CD1c-positive myeloid dendritic cell (primary cell): ENCODE results near the gene PHF14.

Experiments used
- DNase-seq: peaks from one replicate; pipeline ENCODE4 v3.0.0-alpha.2; 2016; ENCODE audit errors: extremely low spot score

The PHF14 gene

GRCh38 chr7:11082552-11083213, 109.0 kb downstream of the PHF14 start:
- no peak for DNase-seq

- no peak for DNase-seq
These were observed 109.5 kb downstream of the PHF14 start for GRCh38 chr7:11083214-11083568.

- no peak for DNase-seq
These were observed 130.9 kb downstream of the PHF14 start for GRCh38 chr7:11104578-11104977.

DNA sequence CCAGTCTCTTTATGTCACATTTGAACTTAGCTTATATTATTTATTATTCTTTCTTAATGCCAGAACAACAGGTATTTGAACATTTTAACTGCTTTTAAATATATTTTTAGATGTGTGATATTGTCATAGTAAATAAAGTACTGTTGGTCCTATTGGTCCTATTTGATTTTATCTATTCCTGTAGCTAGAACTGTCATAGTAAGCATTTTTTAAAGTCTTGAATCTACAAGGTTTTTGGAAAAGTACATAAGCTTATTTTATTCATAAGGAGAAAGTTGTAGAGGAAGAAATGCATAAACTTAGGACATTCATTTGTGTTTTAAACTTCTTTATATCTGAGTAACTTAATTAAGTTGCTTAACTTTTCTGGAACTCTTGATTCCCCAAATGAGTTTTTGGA, 136.0 kb downstream of the PHF14 start:
- no peak for DNase-seq

DNA sequence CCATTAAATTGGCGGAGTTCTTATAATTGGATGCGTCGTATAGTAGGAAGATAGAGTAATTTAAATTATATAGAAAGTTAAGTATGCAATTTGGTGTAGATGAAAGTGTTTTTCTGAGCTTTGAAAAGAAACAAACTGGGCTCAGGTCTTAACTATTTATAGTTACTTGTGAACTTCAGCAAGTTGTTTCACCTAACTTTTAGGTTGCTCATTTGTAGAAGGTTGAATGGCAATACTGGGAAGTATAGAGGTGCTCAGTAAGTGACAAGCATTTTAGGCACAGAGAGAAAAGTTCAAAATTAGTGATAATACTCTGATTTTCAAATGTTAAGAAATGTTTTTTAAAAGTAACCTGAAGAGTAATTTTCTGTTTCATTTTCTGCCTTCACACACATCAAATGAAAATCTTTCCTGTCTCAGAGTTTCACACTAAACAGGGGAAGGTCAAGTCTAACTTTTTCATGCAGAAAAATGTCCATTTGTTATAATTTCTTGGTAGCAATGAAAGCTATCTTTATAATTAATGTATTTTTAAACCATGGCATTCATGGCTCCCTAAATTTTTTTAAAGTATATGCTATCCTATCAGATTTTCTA, 146.5 kb downstream of the PHF14 start:
- no peak for DNase-seq

- no peak for DNase-seq
These were observed 147.1 kb downstream of the PHF14 start for GRCh38 chr7:11120675-11121220.

DNA sequence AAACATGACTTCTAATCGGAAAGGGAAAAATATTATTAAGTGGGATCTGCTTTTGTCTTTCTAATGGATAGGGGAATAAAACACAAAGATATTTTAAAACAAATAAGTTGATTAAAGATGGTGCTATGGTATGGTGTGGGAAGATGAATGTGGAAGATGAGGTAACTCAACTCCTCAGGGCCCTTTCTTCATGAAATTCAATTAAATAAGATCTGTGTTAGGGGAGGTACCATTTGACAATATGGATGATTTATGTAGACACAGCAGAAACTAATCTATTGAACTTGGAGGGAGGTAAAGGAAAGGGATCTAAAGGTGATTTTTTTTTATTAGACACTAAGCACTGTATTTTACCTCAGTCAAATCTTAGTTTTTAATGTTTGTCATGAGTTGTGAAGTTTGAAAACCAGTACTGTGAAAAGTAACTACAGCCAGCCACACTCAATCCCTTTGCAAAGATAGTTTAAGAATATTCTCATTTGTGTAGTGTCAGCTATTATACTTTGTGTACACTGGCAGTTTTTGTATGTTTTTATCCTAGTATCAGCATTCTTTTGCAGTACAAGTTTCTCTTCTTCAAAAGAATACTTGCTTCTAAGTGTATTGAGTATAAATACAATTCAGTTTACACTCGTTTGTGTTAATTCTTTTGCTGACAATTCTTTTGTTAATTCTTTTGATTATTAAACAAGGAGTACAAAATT, 151.3 kb downstream of the PHF14 start:
- no peak for DNase-seq

- DNase-seq: no peak
These were observed 153.6 kb downstream of the PHF14 start for GRCh38 chr7:11127114-11127785.

- no peak for DNase-seq
These were observed 154.3 kb downstream of the PHF14 start for GRCh38 chr7:11127988-11128387.

DNA sequence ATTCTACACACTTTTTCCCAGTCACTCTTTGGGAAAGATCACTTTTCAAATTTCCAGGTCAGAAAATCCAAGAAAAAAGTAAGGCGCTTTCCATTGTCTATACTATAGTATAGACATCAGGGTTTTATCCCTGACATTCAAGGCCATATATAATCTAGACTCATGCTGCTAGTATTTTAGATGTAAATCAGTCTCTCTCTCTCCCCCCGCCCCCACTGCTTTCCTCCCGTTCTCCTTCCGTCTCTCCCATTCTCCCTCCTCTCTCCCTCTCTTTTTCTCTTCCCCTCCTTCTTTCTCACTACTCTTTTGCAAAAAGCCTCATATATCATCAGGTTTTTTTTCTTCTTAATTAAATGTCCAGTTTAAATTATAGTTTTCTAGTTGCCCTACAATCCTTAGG, 154.8 kb downstream of the PHF14 start:
- DNase-seq: no peak

- no peak for DNase-seq
These were observed 156.3 kb downstream of the PHF14 start for GRCh38 chr7:11130012-11130411.

- DNase-seq: no peak
These were observed 156.9 kb downstream of the PHF14 start for GRCh38 chr7:11130601-11131000.

DNA sequence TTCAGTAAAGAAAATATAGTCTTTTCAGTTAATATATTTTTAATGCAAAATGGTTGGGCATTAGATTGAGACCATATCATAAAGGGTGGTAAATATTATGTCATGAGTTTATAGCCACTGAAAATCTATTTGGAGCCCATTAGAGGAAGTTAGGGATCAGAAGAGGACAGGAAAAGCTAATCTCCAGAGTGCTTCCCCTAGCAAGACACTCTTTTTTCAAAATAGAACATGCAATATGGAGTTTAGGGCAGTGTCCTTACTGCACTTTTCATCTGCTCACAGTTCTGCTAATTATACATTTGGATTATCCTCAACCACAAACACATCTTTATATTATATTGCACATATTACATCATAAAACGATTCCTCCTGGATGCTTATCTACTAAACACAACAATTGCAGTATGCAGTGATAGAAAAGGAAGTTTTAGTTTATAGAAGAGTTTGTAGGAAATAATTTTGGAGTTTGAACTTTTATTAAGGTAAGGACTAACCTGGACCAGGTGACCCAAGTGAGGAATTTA, 159.8 kb downstream of the PHF14 start:
- DNase-seq: no peak

- DNase-seq: no peak
These were observed 161.9 kb downstream of the PHF14 start for GRCh38 chr7:11135573-11135972.

- no peak for DNase-seq
These were observed 167.9 kb downstream of the PHF14 start for GRCh38 chr7:11141541-11141940.

GRCh38 chr7:11153694-11154093, 180.0 kb downstream of the PHF14 start:
- DNase-seq: no peak

- no peak for DNase-seq
These were observed 182.2 kb downstream of the PHF14 start for GRCh38 chr7:11155883-11156282.

DNA sequence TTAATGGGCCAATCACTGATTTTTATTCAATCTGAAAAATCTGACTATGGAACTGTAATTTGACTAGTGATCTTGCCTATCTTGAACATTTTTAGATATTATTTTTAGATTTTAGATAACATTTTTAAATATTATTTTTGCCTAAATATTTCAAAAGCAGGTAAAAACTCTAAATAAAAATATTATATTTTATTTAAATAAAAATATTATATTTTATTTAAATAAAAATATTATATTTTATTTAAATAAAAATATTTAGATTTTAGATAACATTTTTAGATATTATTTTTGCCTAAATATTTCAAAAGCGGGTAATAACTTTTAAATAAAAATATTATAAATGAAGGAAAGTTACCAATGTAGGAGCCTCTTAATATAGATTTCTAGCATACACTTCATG, 187.8 kb downstream of the PHF14 start:
- DNase-seq: no peak

DNA sequence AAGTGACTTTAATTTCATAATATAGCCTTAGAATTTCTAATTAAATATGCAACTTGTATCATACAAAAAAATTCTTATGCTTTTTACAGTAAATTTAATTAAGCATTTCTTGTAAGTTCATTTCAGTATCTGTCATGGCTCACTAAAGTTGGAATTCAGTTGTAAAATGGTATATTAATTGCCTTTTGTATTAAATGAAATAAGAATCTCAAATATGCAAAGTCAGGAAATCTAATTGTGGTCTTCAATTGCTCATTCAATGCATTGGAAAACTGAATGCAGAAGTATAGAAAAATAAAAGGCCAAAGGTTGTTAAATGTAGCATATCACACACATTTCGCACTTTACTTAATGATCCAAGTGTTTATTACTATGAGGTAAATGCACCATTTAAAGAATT, 189.5 kb downstream of the PHF14 start:
- DNase-seq: no peak

DNA sequence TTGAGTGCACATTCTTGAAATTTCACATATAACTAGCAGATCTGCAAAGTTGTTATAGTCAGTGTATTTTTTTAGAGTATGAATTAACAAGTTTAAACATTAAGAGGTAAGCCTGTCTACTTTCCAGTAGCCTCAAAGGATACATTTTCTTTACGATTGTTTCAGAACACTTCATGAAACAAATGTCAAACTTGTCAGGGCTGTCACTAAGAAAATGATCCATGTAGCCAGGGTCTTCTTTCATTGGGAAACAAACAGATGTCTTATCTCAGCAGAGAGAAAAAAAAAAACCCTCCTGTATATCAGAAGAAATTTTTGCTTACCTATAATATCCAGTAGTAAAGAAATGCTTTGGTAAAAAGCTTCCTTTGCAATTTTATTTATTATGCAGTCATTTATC, 192.4 kb downstream of the PHF14 start:
- DNase-seq: no peak

DNA sequence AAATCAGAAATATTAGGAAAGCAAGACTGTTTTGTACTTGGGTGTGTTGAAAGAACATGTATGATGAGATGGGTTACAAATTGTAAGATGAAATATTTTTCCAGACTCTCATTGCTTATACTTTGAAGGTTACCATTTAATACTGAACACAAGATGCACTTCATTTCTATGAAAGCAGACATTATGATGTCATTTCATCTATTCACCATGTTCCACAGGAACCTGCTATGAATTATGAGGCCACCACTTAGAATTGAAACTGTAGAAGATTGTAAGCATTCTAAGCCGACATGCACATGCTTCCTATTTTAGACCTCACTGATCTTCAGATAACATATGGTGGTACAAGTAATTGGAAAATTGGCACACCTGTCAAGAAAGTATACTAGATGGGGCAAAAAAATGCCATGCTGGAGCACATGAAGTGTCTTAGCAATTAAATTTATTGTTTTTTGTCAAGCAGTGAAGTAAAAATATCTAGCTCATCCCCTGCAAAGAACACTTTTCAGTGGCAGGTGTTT, 195.0 kb downstream of the PHF14 start:
- DNase-seq: no peak

- DNase-seq: no peak
These were observed 196.5 kb downstream of the PHF14 start for GRCh38 chr7:11170175-11170574.
